Measurements from ENCODE around the gene ACVRL1. TPM values are rescaled to one million over a fixed set of nuclear protein-coding genes. Genes with fewer than 3 reads are reported as not detected.

The ACVRL1 gene
- total RNA-seq, 1 donor from 2014 or later = 0.49 TPM

- H3K27me3 Mint-ChIP-seq (ENCODE audit: low read depth) = peaks cover 11% of the 10 kb centered on the region
- no peak overlapping the region for H3K27ac Mint-ChIP-seq (ENCODE audit: unreplicated experiment)
- no peaks in the 10 kb centered on the region for H3K9me3 Mint-ChIP-seq
- H3K36me3 Mint-ChIP-seq (ENCODE audit: low read depth) = no peaks in the 10 kb centered on the region
- H3K4me3 Mint-ChIP-seq = peak overlapping the region; percentile 89
- TF ChIP-seq, protein P1, sequence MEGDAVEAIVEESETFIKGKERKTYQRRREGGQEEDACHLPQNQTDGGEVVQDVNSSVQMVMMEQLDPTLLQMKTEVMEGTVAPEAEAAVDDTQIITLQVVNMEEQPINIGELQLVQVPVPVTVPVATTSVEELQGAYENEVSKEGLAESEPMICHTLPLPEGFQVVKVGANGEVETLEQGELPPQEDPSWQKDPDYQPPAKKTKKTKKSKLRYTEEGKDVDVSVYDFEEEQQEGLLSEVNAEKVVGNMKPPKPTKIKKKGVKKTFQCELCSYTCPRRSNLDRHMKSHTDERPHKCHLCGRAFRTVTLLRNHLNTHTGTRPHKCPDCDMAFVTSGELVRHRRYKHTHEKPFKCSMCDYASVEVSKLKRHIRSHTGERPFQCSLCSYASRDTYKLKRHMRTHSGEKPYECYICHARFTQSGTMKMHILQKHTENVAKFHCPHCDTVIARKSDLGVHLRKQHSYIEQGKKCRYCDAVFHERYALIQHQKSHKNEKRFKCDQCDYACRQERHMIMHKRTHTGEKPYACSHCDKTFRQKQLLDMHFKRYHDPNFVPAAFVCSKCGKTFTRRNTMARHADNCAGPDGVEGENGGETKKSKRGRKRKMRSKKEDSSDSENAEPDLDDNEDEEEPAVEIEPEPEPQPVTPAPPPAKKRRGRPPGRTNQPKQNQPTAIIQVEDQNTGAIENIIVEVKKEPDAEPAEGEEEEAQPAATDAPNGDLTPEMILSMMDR (conservative IDR thresholded peaks at IDR 0.05) = no peak
- H3K4me1 Mint-ChIP-seq = peaks cover 56% of the 10 kb centered on the region
- no peak for DNase-seq (ENCODE audit: low read depth, low spot score)
These were observed 42.3 kb upstream of the ACVRL1 start for GRCh38 chr12:51864833-51865670.

DNA sequence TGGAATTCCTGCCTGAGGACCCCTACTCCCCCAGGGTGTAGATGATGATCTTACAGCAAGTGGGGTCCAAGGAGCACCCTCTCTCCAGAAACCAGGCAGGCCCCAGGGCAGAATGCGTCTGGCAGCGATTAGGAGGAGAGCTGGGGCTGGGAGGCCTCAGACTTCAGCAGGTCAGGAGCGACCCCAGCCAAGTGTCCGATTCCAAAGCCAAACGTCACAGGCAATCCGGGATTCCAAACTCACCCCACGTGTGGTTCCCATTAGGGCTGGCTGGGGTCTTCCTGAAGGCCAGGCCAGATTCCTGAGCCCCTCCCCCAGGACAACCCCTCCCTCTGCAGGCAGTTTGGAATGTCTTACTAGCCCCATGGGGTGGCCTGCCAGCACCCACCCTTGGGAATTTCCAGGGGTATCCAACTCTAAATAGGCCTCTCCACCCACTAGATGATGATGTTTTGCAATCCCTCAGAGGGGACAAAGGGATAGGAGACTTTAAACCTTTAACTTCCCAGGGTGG is 41.5 kb upstream of the ACVRL1 start:
- peak overlapping the region; percentile 63 for H3K4me3 Mint-ChIP-seq
- DNase-seq (ENCODE audit: low read depth, low spot score) = no peak
- no peaks in the 10 kb centered on the region for H3K9me3 Mint-ChIP-seq
- peaks cover 17% of the 10 kb centered on the region for H3K27me3 Mint-ChIP-seq (ENCODE audit: low read depth)
- H3K4me1 Mint-ChIP-seq = peaks cover 60% of the 10 kb centered on the region
- TF ChIP-seq, protein P1 (conservative IDR thresholded peaks at IDR 0.05) = no peak
- H3K36me3 Mint-ChIP-seq (ENCODE audit: low read depth) = no peaks in the 10 kb centered on the region
- no peak overlapping the region for H3K27ac Mint-ChIP-seq (ENCODE audit: unreplicated experiment)

GRCh38 chr12:51866324-51866723 is 41.0 kb upstream of the ACVRL1 start:
- Mint-ChIP-seq H3K4me1 (peaks cover 64% of the 10 kb centered on the region), H3K36me3 (ENCODE audit: low read depth) (no peaks in the 10 kb centered on the region), H3K27ac (ENCODE audit: unreplicated experiment) (no peak overlapping the region), H3K27me3 (ENCODE audit: low read depth) (peaks cover 19% of the 10 kb centered on the region), H3K4me3 (peak overlapping the region; percentile 63), H3K9me3 (no peaks in the 10 kb centered on the region)
- TF ChIP-seq, protein P1 (conservative IDR thresholded peaks at IDR 0.05) = no peak
- DNase-seq (ENCODE audit: low read depth, low spot score) = no peak

DNA sequence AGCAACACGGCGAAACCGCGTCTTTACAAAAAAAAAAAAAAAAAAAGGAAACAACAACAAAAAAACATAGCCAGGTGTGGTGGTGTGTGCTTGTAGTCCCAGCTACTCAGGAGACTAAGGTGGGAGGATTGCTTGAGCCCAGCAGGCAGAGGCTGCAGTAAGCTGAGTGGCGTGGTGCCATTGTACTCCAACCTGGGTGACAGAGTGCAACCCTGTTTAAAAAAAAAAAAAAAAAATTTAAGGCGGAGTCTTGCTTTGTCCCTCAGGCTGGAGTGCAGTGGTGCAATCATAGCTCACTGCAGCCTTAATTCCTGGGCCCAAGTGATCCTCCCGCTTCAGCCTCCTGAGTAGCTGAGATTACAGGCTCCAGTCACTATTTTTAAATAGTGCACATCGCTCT is 40.5 kb upstream of the ACVRL1 start:
- DNase-seq (ENCODE audit: low read depth, low spot score) = no peak
- no peak overlapping the region for H3K27ac Mint-ChIP-seq (ENCODE audit: unreplicated experiment)
- peaks cover 68% of the 10 kb centered on the region for H3K4me1 Mint-ChIP-seq
- H3K9me3 Mint-ChIP-seq = no peaks in the 10 kb centered on the region
- H3K36me3 Mint-ChIP-seq (ENCODE audit: low read depth) = no peaks in the 10 kb centered on the region
- no peak overlapping the region for H3K4me3 Mint-ChIP-seq
- H3K27me3 Mint-ChIP-seq (ENCODE audit: low read depth) = peaks cover 19% of the 10 kb centered on the region
- TF ChIP-seq, protein P1 (conservative IDR thresholded peaks at IDR 0.05) = no peak

GRCh38 chr12:51867371-51867770 is 39.9 kb upstream of the ACVRL1 start:
- TF ChIP-seq, protein P1 (conservative IDR thresholded peaks at IDR 0.05) = no peak
- no peak for DNase-seq (ENCODE audit: low read depth, low spot score)
- Mint-ChIP-seq H3K27ac (ENCODE audit: unreplicated experiment) (no peak overlapping the region), H3K9me3 (no peaks in the 10 kb centered on the region), H3K4me3 (peak overlapping the region; percentile 47), H3K27me3 (ENCODE audit: low read depth) (peaks cover 19% of the 10 kb centered on the region), H3K36me3 (ENCODE audit: low read depth) (no peaks in the 10 kb centered on the region), H3K4me1 (peaks cover 69% of the 10 kb centered on the region)

Data from neural crest cell (in vitro differentiated cells).